Trophoblast cell (in vitro differentiated cells and primary cell): ENCODE data around the gene EVI5.
"Not testable (repeated sequence)": the region's sequence is repeated elsewhere in the genome, so short reads cannot be mapped to it uniquely, and the experiment has no call there.

Source experiments
- DNase-seq, 2 donors: peaks; one replicate each; pipeline ENCODE4 v3.0.0-alpha.2; 2016
- H2AFZ ChIP-seq: 2 replicates; pipeline ENCODE4 v1.6.1; 2013; ENCODE audit warnings: low read length, moderate library complexity, mild to moderate bottlenecking; ENCODE audit not compliant: insufficient read depth, poor library complexity
- H2AK5ac ChIP-seq: 2 replicates; pipeline ENCODE4 v1.6.1; 2013; ENCODE audit warnings: mild to moderate bottlenecking, low read length
- H2BK120ac ChIP-seq: 2 replicates; pipeline ENCODE4 v1.6.1; 2013; ENCODE audit warnings: low read length, mild to moderate bottlenecking, moderate library complexity; ENCODE audit not compliant: insufficient read depth, poor library complexity
- H2BK12ac ChIP-seq: 2 replicates; pipeline ENCODE4 v1.6.1; 2013; ENCODE audit warnings: mild to moderate bottlenecking, low read length, moderate library complexity
- H2BK5ac ChIP-seq: 2 replicates; pipeline ENCODE4 v1.6.1; 2013; ENCODE audit warnings: low read length, low read depth, moderate library complexity, mild to moderate bottlenecking; ENCODE audit not compliant: poor library complexity
- H3K14ac ChIP-seq: 2 replicates; pipeline ENCODE4 v1.6.1; 2013; ENCODE audit warnings: mild to moderate bottlenecking, low read length
- H3K18ac ChIP-seq: 2 replicates; pipeline ENCODE4 v1.6.1; 2013; ENCODE audit warnings: mild to moderate bottlenecking, low read length
- H3K23ac ChIP-seq: 2 replicates; pipeline ENCODE4 v1.6.1; 2013; ENCODE audit warnings: low read length
- H3K27ac ChIP-seq: 2 replicates; pipeline ENCODE4 v1.5.1; 2013; ENCODE audit warnings: low read depth, mild to moderate bottlenecking, inconsistent platforms, low read length, moderate library complexity
- H3K27me3 ChIP-seq: 2 replicates; pipeline ENCODE4 v1.6.1; 2013; ENCODE audit warnings: inconsistent platforms, mild to moderate bottlenecking, low read length, moderate library complexity; ENCODE audit not compliant: insufficient read depth
- H3K36me3 ChIP-seq, 2 experiments: 1 replicate in 1 of 2; 2 replicates in 1 of 2; pipeline ENCODE4 v1.6.1; 2013; ENCODE audit warnings: low read length in 2 of 2, mild to moderate bottlenecking in 2 of 2, moderate library complexity in 1 of 2; ENCODE audit not compliant: insufficient read depth in 2 of 2, control insufficient read depth in 1 of 2
- H3K4ac ChIP-seq: 2 replicates; pipeline ENCODE4 v1.6.1; 2013; ENCODE audit warnings: low read depth, mild to moderate bottlenecking, low read length, moderate library complexity
- H3K4me1 ChIP-seq, 2 experiments: 1 replicate in 1 of 2; 2 replicates in 1 of 2; pipeline ENCODE4 v1.6.1; 2013; ENCODE audit warnings: low read length in 2 of 2, mild to moderate bottlenecking in 2 of 2, moderate library complexity in 1 of 2; ENCODE audit not compliant: insufficient read depth in 2 of 2, control insufficient read depth in 1 of 2
- H3K4me2 ChIP-seq: 2 replicates; pipeline ENCODE4 v1.6.1; 2013; ENCODE audit warnings: inconsistent platforms, mild to moderate bottlenecking, low read length, moderate library complexity
- H3K4me3 ChIP-seq: 2 replicates; pipeline ENCODE4 v1.5.1; 2013; ENCODE audit warnings: mild to moderate bottlenecking, low read depth, low read length, inconsistent platforms
- H3K79me1 ChIP-seq: one replicate; pipeline ENCODE4 v1.6.1; 2013; ENCODE audit warnings: low read length
- H3K79me2 ChIP-seq: 2 replicates; pipeline ENCODE4 v1.6.1; 2013; ENCODE audit warnings: low read length, mild to moderate bottlenecking; ENCODE audit not compliant: control insufficient read depth, insufficient read depth, poor library complexity
- H3K9ac ChIP-seq: 2 replicates; pipeline ENCODE4 v1.6.1; 2013; ENCODE audit warnings: mild to moderate bottlenecking, low read length
- H3K9me3 ChIP-seq: 2 replicates; pipeline ENCODE4 v1.6.1; 2013; ENCODE audit warnings: low read depth, mild to moderate bottlenecking, control low read depth, inconsistent platforms, low read length; ENCODE audit not compliant: insufficient read depth
- H4K12ac ChIP-seq: 2 replicates; pipeline ENCODE4 v1.6.1; 2013; ENCODE audit warnings: low read depth, mild to moderate bottlenecking, low read length, moderate library complexity
- H4K8ac ChIP-seq: 2 replicates; pipeline ENCODE4 v1.6.1; 2013; ENCODE audit warnings: low read depth, mild to moderate bottlenecking, low read length, moderate library complexity
- H4K91ac ChIP-seq: one replicate; pipeline ENCODE4 v1.6.1; 2013; ENCODE audit warnings: low read depth, mild to moderate bottlenecking, low read length, moderate library complexity
- WGBS: extraction: QIAGEN DNeasy Blood & Tissue Kit; methylation state at CpG from one replicate; pipeline ENCODE4 v1.1.7; 2013; ENCODE audit warnings: missing lambda C conversion rate; ENCODE audit not compliant: insufficient read length, insufficient coverage; ENCODE audit errors: extremely low coverage; 5-methylcytosine and 5-hydroxymethylcytosine counted together

EVI5 gene

GRCh38 chr1:92774407-92774806, 10.5 kb downstream of the EVI5 start:
- no peaks in the 10 kb centered on the region for H3K36me3 ChIP-seq
- no peaks in the 10 kb centered on the region for H3K27me3 ChIP-seq
- H2BK12ac ChIP-seq: no peak overlapping the region
- no peak overlapping the region for H3K4ac ChIP-seq
- no peak overlapping the region for H3K18ac ChIP-seq
- no peak overlapping the region for H4K12ac ChIP-seq
- no CpG with 5 or more reads among the region's 1 CpG for WGBS
- no peak overlapping the region for H4K91ac ChIP-seq
- no peak overlapping the region for H4K8ac ChIP-seq
- H2AFZ ChIP-seq: no peak overlapping the region
- H3K4me2 ChIP-seq: no peak overlapping the region
- DNase-seq: no peak
- H3K4me1 ChIP-seq: no peaks in the 10 kb centered on the region
- H3K23ac ChIP-seq: no peak overlapping the region
- no peaks in the 10 kb centered on the region for H3K79me1 ChIP-seq
- H3K27ac ChIP-seq: no peak overlapping the region
- H2AK5ac ChIP-seq: no peak overlapping the region
- H3K4me3 ChIP-seq: no peak overlapping the region
- H3K9me3 ChIP-seq: no peaks in the 10 kb centered on the region
- H3K9ac ChIP-seq: no peak overlapping the region
- H3K14ac ChIP-seq: no peak overlapping the region
- H2BK5ac ChIP-seq: no peak overlapping the region
- no peak overlapping the region for H2BK120ac ChIP-seq
- H3K79me2 ChIP-seq: no peaks in the 10 kb centered on the region

- not testable (repeated sequence) for H4K91ac ChIP-seq, H3K79me1 ChIP-seq, H3K36me3 ChIP-seq, H3K4ac ChIP-seq, H3K27me3 ChIP-seq, DNase-seq, H2AK5ac ChIP-seq, H3K79me2 ChIP-seq, H3K9me3 ChIP-seq, H3K23ac ChIP-seq, H3K4me3 ChIP-seq, H2BK12ac ChIP-seq, H3K9ac ChIP-seq, H4K8ac ChIP-seq, H3K4me2 ChIP-seq, H2AFZ ChIP-seq, H3K4me1 ChIP-seq, H3K27ac ChIP-seq, H3K14ac ChIP-seq, H2BK120ac ChIP-seq, H3K18ac ChIP-seq, H2BK5ac ChIP-seq, H4K12ac ChIP-seq
- no CpG with 5 or more reads among the region's 2 CpGs for WGBS
Observed at GRCh38 chr1:92773749-92774148, 11.2 kb downstream of the EVI5 start.

DNA sequence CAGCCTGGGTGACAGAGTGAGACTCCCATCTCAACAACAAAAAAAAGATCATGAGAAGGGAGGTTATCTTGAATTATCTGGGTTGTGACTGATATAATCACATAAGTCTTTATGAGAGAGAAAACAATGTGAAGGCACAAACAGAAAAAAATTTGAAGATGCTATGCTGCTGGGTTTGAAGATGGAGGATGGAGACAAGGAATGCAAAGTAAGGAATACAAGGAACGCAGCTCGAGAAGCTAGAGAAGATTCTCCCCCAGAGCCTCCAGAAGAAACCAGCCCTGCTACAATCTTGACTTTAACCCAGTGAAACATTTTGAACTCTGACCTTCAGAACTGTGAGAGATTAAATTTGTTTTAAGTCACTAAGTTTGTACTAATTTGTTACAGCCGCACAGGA, 15.1 kb downstream of the EVI5 start:
- H4K8ac ChIP-seq: no peak overlapping the region
- no peak overlapping the region for H3K14ac ChIP-seq
- WGBS: no CpG with 5 or more reads among the region's 3 CpGs
- no peaks in the 10 kb centered on the region for H3K79me2 ChIP-seq
- H4K91ac ChIP-seq: no peak overlapping the region
- H3K27ac ChIP-seq: no peak overlapping the region
- H2AK5ac ChIP-seq: no peak overlapping the region
- H3K23ac ChIP-seq: no peak overlapping the region
- no peak overlapping the region for H2AFZ ChIP-seq
- no peak overlapping the region for H3K18ac ChIP-seq
- no peak overlapping the region for H2BK5ac ChIP-seq
- no peaks in the 10 kb centered on the region for H3K4me1 ChIP-seq
- H3K9ac ChIP-seq: no peak overlapping the region
- no peak overlapping the region for H3K4me3 ChIP-seq
- H3K4ac ChIP-seq: no peak overlapping the region
- DNase-seq: peak; percentile 53 to 90
- H3K79me1 ChIP-seq: no peaks in the 10 kb centered on the region
- H3K36me3 ChIP-seq: no peaks in the 10 kb centered on the region
- H4K12ac ChIP-seq: no peak overlapping the region
- no peak overlapping the region for H2BK12ac ChIP-seq
- no peak overlapping the region for H2BK120ac ChIP-seq
- H3K4me2 ChIP-seq: no peak overlapping the region
- H3K27me3 ChIP-seq: no peaks in the 10 kb centered on the region
- H3K9me3 ChIP-seq: no peaks in the 10 kb centered on the region

DNA sequence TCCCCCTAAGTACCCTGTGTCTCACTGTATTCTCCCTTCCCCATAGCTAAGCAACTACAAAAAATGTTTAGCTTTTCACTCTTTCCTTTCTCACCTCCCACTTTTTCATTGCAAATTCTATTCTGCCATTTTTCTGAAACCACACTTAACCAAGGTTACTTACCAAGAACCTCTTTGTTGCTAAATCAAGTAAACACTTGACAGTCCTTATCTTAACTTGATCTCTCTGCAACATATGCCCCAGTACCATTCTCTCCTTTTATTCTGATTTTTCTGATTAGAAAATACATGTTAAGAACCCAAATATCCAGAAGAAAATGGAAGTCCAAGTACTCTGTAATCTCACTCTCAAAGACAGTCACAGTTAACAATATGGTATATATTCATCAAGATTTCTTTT, 16.0 kb downstream of the EVI5 start:
- Histone ChIP-seq H2AK5ac (no peak overlapping the region), H4K8ac (no peak overlapping the region), H2BK120ac (no peak overlapping the region), H3K23ac (no peak overlapping the region), H2BK12ac (no peak overlapping the region), H4K91ac (no peak overlapping the region), H3K79me2 (no peaks in the 10 kb centered on the region), H3K4me2 (no peak overlapping the region), H4K12ac (no peak overlapping the region), H2AFZ (no peak overlapping the region), H3K27ac (no peak overlapping the region), H3K18ac (no peak overlapping the region), H3K9me3 (no peaks in the 10 kb centered on the region), H2BK5ac (no peak overlapping the region), H3K4ac (no peak overlapping the region), H3K79me1 (no peaks in the 10 kb centered on the region), H3K36me3 (no peaks in the 10 kb centered on the region), H3K4me3 (no peak overlapping the region), H3K14ac (no peak overlapping the region), H3K9ac (no peak overlapping the region), H3K4me1 (no peaks in the 10 kb centered on the region), H3K27me3 (no peaks in the 10 kb centered on the region)
- DNase-seq: no peak

- Histone ChIP-seq H3K9me3 (no peaks in the 10 kb centered on the region), H3K18ac (no peak overlapping the region), H3K79me1 (no peaks in the 10 kb centered on the region), H3K9ac (no peak overlapping the region), H3K23ac (no peak overlapping the region), H4K12ac (no peak overlapping the region), H4K91ac (no peak overlapping the region), H3K14ac (no peak overlapping the region), H4K8ac (no peak overlapping the region), H2BK12ac (no peak overlapping the region), H2BK120ac (no peak overlapping the region), H3K36me3 (no peaks in the 10 kb centered on the region), H3K79me2 (no peaks in the 10 kb centered on the region), H3K27me3 (no peaks in the 10 kb centered on the region), H3K4me1 (no peaks in the 10 kb centered on the region), H3K27ac (no peak overlapping the region), H2AFZ (no peak overlapping the region), H3K4ac (peak overlapping the region; percentile 46), H3K4me2 (no peak overlapping the region), H2BK5ac (no peak overlapping the region), H3K4me3 (no peak overlapping the region), H2AK5ac (no peak overlapping the region)
- WGBS: no CpG with 5 or more reads among the region's 2 CpGs
- no peak for DNase-seq
Observed at GRCh38 chr1:92768296-92768695, 16.6 kb downstream of the EVI5 start.
